ENCODE results near the gene NLGN1. TPM values are rescaled to one million over a fixed set of nuclear protein-coding genes. Genes with fewer than 3 reads are reported as not detected.

NLGN1 gene
- total RNA-seq, 4 donors from 2014 or later = 2.2 to 5.8 (median 3.0) TPM

- 86% methylated on average over 1 of the region's 1 CpG for WGBS
- no peaks in the 10 kb centered on the region for H3K36me3 ChIP-seq
- TF ChIP-seq EP300 (IDR thresholded peaks at IDR 0.05) = no peak
- TF ChIP-seq, protein P1, sequence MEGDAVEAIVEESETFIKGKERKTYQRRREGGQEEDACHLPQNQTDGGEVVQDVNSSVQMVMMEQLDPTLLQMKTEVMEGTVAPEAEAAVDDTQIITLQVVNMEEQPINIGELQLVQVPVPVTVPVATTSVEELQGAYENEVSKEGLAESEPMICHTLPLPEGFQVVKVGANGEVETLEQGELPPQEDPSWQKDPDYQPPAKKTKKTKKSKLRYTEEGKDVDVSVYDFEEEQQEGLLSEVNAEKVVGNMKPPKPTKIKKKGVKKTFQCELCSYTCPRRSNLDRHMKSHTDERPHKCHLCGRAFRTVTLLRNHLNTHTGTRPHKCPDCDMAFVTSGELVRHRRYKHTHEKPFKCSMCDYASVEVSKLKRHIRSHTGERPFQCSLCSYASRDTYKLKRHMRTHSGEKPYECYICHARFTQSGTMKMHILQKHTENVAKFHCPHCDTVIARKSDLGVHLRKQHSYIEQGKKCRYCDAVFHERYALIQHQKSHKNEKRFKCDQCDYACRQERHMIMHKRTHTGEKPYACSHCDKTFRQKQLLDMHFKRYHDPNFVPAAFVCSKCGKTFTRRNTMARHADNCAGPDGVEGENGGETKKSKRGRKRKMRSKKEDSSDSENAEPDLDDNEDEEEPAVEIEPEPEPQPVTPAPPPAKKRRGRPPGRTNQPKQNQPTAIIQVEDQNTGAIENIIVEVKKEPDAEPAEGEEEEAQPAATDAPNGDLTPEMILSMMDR (IDR thresholded peaks at IDR 0.05) = no peak
- TF ChIP-seq POLR2AphosphoS5 (IDR thresholded peaks at IDR 0.05) = no peak
- no peak for TF ChIP-seq POLR2A (IDR thresholded peaks at IDR 0.05)
Measured at GRCh38 chr3:173750591-173750990, 353.0 kb downstream of the NLGN1 start.

DNA sequence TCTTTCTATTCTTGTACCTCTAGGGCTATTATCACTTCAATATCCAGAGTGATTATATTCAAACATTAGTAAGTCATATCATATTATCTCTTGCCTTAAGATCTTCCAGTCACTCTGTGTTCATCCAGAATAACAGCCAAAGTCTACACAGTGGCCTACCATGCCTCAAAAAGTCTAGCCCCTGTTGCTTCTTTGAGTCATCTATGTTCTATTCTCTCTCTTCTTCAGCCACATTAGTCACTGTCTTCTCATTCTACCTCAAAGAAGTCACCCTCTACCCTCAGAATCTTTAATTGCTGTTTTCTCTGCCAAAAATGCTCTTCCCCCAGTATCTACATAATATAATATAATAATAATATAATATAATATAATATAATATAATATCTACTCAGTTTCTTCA lies 356.0 kb downstream of the NLGN1 start:
- TF ChIP-seq EP300 (IDR thresholded peaks at IDR 0.05) (no peak), POLR2A (IDR thresholded peaks at IDR 0.05) (no peak), POLR2AphosphoS5 (IDR thresholded peaks at IDR 0.05) (no peak)
- TF ChIP-seq, protein P1 (IDR thresholded peaks at IDR 0.05) = no peak
- Histone ChIP-seq H3K27ac (no peak overlapping the region), H3K9me3 (no peaks in the 10 kb centered on the region), H3K36me3 (no peaks in the 10 kb centered on the region), H3K4me1 (no peaks in the 10 kb centered on the region), H3K27me3 (no peaks in the 10 kb centered on the region), H3K4me3 (no peak overlapping the region)
- no peak for DNase-seq (ENCODE audit: low spot score in 2 of 2)

More at GRCh38 chr3:173750591-173750990, 353.0 kb downstream of the NLGN1 start:
- Histone ChIP-seq H3K4me3 (no peak overlapping the region), H3K9me3 (no peaks in the 10 kb centered on the region), H3K27ac (no peak overlapping the region), H3K4me1 (no peaks in the 10 kb centered on the region), H3K27me3 (no peaks in the 10 kb centered on the region)
- DNase-seq (ENCODE audit: low spot score in 2 of 2) = no peak

- H3K9me3 ChIP-seq = no peaks in the 10 kb centered on the region
- H3K4me1 ChIP-seq = no peaks in the 10 kb centered on the region
- no peaks in the 10 kb centered on the region for H3K27me3 ChIP-seq
- no peak for TF ChIP-seq EP300 (IDR thresholded peaks at IDR 0.05)
- TF ChIP-seq POLR2A (IDR thresholded peaks at IDR 0.05) = no peak
- TF ChIP-seq, protein P1 (IDR thresholded peaks at IDR 0.05) = no peak
- TF ChIP-seq POLR2AphosphoS5 (IDR thresholded peaks at IDR 0.05) = no peak
- no peaks in the 10 kb centered on the region for H3K36me3 ChIP-seq
- H3K27ac ChIP-seq = no peak overlapping the region
- no peak overlapping the region for H3K4me3 ChIP-seq
- no peak for DNase-seq (ENCODE audit: low spot score in 2 of 2)
Measured at GRCh38 chr3:173755161-173755560, 357.6 kb downstream of the NLGN1 start.

DNA sequence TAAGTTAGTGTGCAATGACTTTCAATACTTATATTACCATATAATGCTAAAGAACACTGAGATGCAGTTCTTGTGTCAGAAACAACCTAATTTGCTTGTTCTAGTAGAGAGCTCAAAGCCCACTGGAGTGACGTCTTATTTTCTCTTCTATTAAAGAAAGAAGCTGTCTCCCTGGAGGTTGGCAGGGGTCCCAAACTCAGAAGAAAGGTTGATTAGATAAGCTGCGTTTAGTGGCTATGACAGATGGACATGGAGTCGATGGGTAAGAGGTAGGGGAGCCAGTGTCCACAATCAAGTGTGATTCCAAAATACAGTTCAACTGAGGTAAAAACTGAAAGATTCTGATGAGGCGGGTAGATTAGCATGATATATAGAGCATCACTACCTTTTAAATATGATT lies 363.6 kb downstream of the NLGN1 start:
- Histone ChIP-seq H3K27me3 (no peaks in the 10 kb centered on the region), H3K9me3 (no peaks in the 10 kb centered on the region), H3K4me1 (no peaks in the 10 kb centered on the region), H3K27ac (no peak overlapping the region), H3K4me3 (no peak overlapping the region), H3K36me3 (no peaks in the 10 kb centered on the region)
- TF ChIP-seq POLR2AphosphoS5 (IDR thresholded peaks at IDR 0.05) (no peak), EP300 (IDR thresholded peaks at IDR 0.05) (no peak), POLR2A (IDR thresholded peaks at IDR 0.05) (no peak)
- TF ChIP-seq, protein P1 (IDR thresholded peaks at IDR 0.05) = no peak
- no peak for DNase-seq (ENCODE audit: low spot score in 2 of 2)
- WGBS = 78% methylated on average over 4 of the region's 4 CpGs

- no peaks in the 10 kb centered on the region for H3K9me3 ChIP-seq
- no peak overlapping the region for H3K4me3 ChIP-seq
- no peaks in the 10 kb centered on the region for H3K4me1 ChIP-seq
- no peaks in the 10 kb centered on the region for H3K36me3 ChIP-seq
- H3K27me3 ChIP-seq = no peaks in the 10 kb centered on the region
- no peak overlapping the region for H3K27ac ChIP-seq
- DNase-seq (ENCODE audit: low spot score in 2 of 2) = no peak
- TF ChIP-seq, protein P1 (IDR thresholded peaks at IDR 0.05) = no peak
- no peak for TF ChIP-seq EP300 (IDR thresholded peaks at IDR 0.05)
- TF ChIP-seq POLR2AphosphoS5 (IDR thresholded peaks at IDR 0.05) = no peak
- no peak for TF ChIP-seq POLR2A (IDR thresholded peaks at IDR 0.05)
- 71% methylated on average over 4 of the region's 4 CpGs for WGBS
Measured at GRCh38 chr3:173762501-173762900, 365.0 kb downstream of the NLGN1 start.

Measured in suprapubic skin (tissue), 4 donors.